Activated CD4-positive, alpha-beta memory T cell treated with anti-CD3 and anti-CD28 coated beads for 36 hours (primary cell): ENCODE measurements around the gene CPVL. TPM values are rescaled to one million over a fixed set of nuclear protein-coding genes. Genes with fewer than 3 reads are reported as not detected.

ENCODE experiments used
- CTCF ChIA-PET: fragments of 350-600 bp; sonication (Branson Sonifier 250); formaldehyde crosslinking; loops from one replicate; lab custom pipeline; 2021; ENCODE audit warnings: antibody characterized with exemption, inconsistent platforms; lab: Charles Lee
- POLR2A ChIA-PET: fragments of 350-600 bp; sonication (Branson Sonifier 250); formaldehyde crosslinking; loops from one replicate; lab custom pipeline; 2021; ENCODE audit warnings: antibody characterized with exemption; lab: Charles Lee
- DNase-seq: peaks from one replicate; pipeline ENCODE4 v3.0.0-alpha.2; 2020
- H3K27ac Mint-ChIP-seq: one replicate; pipeline ENCODE4 v1.8.0; 2021; ENCODE audit warnings: mixed read lengths
- H3K27me3 Mint-ChIP-seq: one replicate; pipeline ENCODE4 v1.8.0; 2021; ENCODE audit warnings: mixed read lengths
- H3K36me3 Mint-ChIP-seq: one replicate; pipeline ENCODE4 v1.8.0; 2021; ENCODE audit warnings: mixed read lengths
- H3K4me1 Mint-ChIP-seq: one replicate; pipeline ENCODE4 v1.8.0; 2021; ENCODE audit warnings: low read depth, mixed read lengths
- H3K4me3 Mint-ChIP-seq: one replicate; pipeline ENCODE4 v1.8.0; 2021; ENCODE audit warnings: mild to moderate bottlenecking, mixed read lengths
- H3K9me3 Mint-ChIP-seq: one replicate; pipeline ENCODE4 v1.8.0; 2021; ENCODE audit warnings: mixed read lengths
- intact Hi-C: fragments of 100-400 bp; cut with micrococcal nuclease; formaldehyde crosslinking; loops from one replicate; pipeline ENCODE4 v1.15.1; 2023
- total RNA-seq, 2 experiments: library from RNA; stranded (reverse); gene quantifications; one replicate each; pipeline ENCODE4 v1.2.3, GENCODE V29; 2021

Gene CPVL
- total RNA-seq, 2 experiments from 2014 or later = not detected

DNA sequence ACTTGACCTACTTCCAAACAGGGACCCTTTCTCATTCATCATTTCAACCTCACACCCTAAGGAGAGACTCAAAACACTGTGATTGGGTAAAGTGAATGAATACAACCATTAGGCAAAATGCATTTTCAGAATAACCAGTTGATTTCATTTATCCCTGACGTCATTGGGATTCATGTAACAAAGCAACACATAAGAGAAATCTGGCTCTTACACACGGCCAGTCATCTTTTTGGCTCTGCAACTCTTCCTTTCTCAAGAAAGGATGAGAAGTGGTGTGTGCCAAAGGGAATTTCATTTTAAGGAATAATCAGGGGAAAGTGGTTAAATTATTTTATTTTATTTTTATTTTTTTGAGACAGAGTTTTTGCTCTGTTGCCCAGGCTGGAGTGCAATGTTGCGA, 83.1 kb downstream of the CPVL start:
- Mint-ChIP-seq H3K9me3 (peaks cover 9% of the 10 kb centered on the region), H3K4me1 (no peaks in the 10 kb centered on the region), H3K36me3 (no peaks in the 10 kb centered on the region), H3K27me3 (peaks cover 11% of the 10 kb centered on the region), H3K4me3 (no peak overlapping the region), H3K27ac (no peak overlapping the region)
- intact Hi-C loops = no loop called here
- ChIA-PET CTCF (no interaction called here), POLR2A (no interaction called here)
- no peak for DNase-seq

DNA sequence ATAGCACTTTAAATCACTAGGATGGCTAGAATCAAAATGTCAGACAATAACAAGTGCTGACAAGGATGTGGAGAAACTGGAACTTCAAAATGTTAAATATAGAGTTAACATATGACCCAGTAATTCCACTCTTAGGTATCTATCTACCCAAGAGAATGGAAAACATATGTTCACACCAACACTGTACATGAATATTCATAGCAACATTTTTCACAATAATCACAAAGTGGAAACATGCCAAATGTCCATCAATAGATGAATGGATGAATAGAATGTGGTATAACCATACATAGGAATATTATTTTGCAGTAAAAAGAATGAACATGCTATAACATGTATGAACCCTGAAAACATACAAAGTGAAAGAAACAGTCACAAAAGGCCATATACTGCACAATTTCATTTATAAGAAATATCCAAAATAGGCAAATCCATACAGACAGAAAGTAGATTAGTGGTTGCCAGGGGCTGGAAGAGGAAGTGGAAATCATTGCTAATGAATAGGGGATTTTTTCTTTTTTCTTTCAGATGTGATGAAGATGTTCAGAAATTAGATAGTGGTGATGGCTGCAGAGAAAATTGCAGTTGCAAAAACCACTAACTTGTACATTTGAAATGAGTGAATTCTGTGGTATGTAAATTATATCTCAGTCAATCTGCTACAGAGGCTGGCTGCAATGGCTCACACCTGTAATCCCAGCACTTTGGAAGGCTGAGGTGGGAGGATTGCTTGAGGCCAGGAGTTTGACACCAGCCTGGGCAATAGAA, 93.0 kb downstream of the CPVL start:
- H3K9me3 Mint-ChIP-seq = peaks cover 3% of the 10 kb centered on the region
- intact Hi-C loops = no loop called here
- H3K36me3 Mint-ChIP-seq = no peaks in the 10 kb centered on the region
- H3K4me1 Mint-ChIP-seq = peaks cover 3% of the 10 kb centered on the region
- no peak overlapping the region for H3K27ac Mint-ChIP-seq
- H3K4me3 Mint-ChIP-seq = no peak overlapping the region
- ChIA-PET POLR2A (no interaction called here), CTCF (no interaction called here)
- H3K27me3 Mint-ChIP-seq = peaks cover 10% of the 10 kb centered on the region
- no peak for DNase-seq

DNA sequence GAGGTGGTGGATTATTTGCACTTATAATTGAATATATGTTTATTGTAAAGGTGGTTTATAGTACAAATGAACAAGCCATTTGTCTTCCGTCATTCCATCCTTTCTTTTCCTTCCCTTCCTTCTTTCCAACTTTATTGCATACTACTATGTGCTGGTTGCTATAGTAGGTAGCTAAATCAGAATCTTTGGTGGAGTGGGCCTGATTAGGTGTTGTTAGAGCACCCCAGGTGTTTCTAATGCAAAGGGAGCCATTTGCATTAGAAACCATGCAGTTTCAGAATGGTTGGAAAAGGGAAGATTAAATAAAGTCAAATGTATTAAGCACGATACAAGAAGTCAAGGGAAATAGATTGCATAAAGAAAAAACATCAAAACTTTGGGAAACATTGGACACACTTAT, 99.4 kb downstream of the CPVL start:
- peaks cover 16% of the 10 kb centered on the region for H3K27me3 Mint-ChIP-seq
- CTCF ChIA-PET = no interaction called here
- intact Hi-C loops = no loop called here
- POLR2A ChIA-PET = no interaction called here
- H3K4me3 Mint-ChIP-seq = no peak overlapping the region
- H3K36me3 Mint-ChIP-seq = no peaks in the 10 kb centered on the region
- no peak for DNase-seq
- H3K4me1 Mint-ChIP-seq = no peaks in the 10 kb centered on the region
- H3K27ac Mint-ChIP-seq = no peak overlapping the region
- peaks cover 2% of the 10 kb centered on the region for H3K9me3 Mint-ChIP-seq

DNA sequence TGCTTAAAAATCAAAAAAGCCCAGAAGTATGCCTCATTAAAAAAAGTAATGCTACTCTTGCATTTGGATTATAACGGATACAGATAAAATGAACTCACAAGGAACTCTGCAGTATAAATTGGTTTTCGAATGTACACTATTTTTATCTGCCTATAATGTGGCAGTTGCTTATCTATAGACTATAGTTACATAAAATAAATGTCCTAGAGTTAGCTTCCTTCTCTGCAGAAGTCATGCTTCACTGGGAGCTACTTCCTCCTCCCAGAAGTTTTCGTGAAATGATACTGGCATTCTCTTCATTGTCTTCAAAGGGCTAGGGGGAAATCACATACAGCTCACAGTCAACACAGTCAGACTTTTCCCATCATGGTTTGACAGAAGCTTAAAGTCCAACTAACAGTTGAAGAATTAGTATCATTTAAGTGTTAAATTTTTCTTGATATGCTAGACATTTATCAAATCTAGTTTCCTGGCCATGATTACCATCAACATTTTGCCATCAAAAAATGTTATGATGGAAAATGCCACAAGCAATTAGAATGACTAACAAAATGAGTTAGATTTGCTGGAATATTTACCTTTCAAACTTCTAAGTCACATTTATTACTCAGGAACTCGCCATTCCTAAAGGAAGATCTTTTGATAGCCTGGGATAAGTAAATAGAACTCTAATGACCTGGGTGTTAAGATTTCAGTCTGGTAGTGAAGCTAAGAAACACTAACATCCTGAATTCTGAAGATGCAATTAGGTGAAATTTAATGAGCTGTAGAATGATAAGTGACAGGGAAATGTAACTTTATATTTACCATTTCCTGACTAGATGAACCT, 100.9 kb downstream of the CPVL start:
- CTCF ChIA-PET = no interaction called here
- peaks cover 16% of the 10 kb centered on the region for H3K27me3 Mint-ChIP-seq
- intact Hi-C loops = no loop called here

DNA sequence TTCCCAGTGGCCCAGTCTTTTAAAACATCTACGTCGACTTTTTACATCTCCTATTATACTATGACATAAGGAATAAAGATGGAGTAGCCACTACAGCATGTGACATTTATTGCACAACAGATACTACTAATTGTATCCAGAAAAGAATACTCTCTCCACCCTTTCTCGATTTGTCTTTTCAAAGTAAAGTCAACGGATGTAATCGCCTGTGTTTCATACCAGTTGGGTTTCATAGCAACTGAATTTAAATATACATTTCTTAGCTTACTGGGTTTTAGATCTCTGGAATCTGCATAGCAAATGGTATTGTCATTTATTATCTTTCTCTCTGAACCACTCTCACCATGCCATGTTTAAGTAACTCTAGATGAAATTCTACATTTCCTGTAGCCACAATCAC, 101.8 kb downstream of the CPVL start:
- no peak for DNase-seq
- Mint-ChIP-seq H3K4me3 (no peak overlapping the region), H3K4me1 (no peaks in the 10 kb centered on the region), H3K27ac (no peak overlapping the region), H3K36me3 (no peaks in the 10 kb centered on the region), H3K27me3 (peaks cover 16% of the 10 kb centered on the region), H3K9me3 (no peaks in the 10 kb centered on the region)
- intact Hi-C loops = no loop called here
- CTCF ChIA-PET = no interaction called here
- POLR2A ChIA-PET = no interaction called here

More for the DNA sequence above, 100.9 kb downstream of the CPVL start:
- Mint-ChIP-seq H3K36me3 (no peaks in the 10 kb centered on the region), H3K4me3 (no peak overlapping the region), H3K27ac (no peak overlapping the region), H3K4me1 (no peaks in the 10 kb centered on the region), H3K9me3 (no peaks in the 10 kb centered on the region)
- POLR2A ChIA-PET = no interaction called here
- no peak for DNase-seq

DNA sequence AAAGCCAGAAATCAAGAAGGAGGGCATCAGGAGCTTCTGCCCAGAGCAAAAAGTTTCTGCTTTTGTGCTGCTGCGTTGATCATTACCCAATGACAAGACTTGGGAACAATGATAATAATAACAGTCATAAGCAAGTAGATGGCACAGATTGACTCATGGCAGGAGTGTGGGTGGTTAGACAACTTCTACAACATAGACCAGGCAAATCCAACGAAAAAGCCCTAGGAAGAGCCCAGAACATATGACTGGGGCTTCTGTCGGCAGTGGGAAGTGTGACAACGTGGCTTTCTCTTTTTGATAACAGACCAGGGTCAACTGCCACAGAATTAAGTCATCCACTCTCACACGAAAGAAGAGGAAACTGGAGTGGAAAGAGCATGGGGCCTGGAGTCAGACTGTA, 102.8 kb downstream of the CPVL start:
- POLR2A ChIA-PET = no interaction called here
- intact Hi-C loops = no loop called here
- peaks cover 13% of the 10 kb centered on the region for H3K27me3 Mint-ChIP-seq
- peaks cover 2% of the 10 kb centered on the region for H3K4me1 Mint-ChIP-seq
- H3K27ac Mint-ChIP-seq = no peak overlapping the region
- no peak for DNase-seq
- H3K36me3 Mint-ChIP-seq = no peaks in the 10 kb centered on the region
- CTCF ChIA-PET = no interaction called here
- H3K9me3 Mint-ChIP-seq = no peaks in the 10 kb centered on the region
- no peak overlapping the region for H3K4me3 Mint-ChIP-seq

- intact Hi-C loops = no loop called here
- H3K27me3 Mint-ChIP-seq = peaks cover 13% of the 10 kb centered on the region
- no peak for DNase-seq
- POLR2A ChIA-PET = no interaction called here
- no peaks in the 10 kb centered on the region for H3K9me3 Mint-ChIP-seq
- H3K4me3 Mint-ChIP-seq = no peak overlapping the region
- H3K4me1 Mint-ChIP-seq = peaks cover 2% of the 10 kb centered on the region
- H3K36me3 Mint-ChIP-seq = no peaks in the 10 kb centered on the region
- H3K27ac Mint-ChIP-seq = no peak overlapping the region
- CTCF ChIA-PET = interaction anchor here (0.6 kb wide), 2 partner anchors 70 to 264 kb away, joined by 3 read pairs; no protein-coding TSS in a partner anchor
Observed at GRCh38 chr7:29042824-29043231, 103.5 kb downstream of the CPVL start.

- Mint-ChIP-seq H3K36me3 (no peaks in the 10 kb centered on the region), H3K27ac (no peak overlapping the region), H3K4me1 (peaks cover 2% of the 10 kb centered on the region), H3K9me3 (no peaks in the 10 kb centered on the region), H3K4me3 (no peak overlapping the region), H3K27me3 (peaks cover 11% of the 10 kb centered on the region)
- intact Hi-C loops = no loop called here
- ChIA-PET CTCF (no interaction called here), POLR2A (no interaction called here)
- no peak for DNase-seq
Observed at GRCh38 chr7:29041991-29042390, 104.3 kb downstream of the CPVL start.

- no peak for DNase-seq
- no peak overlapping the region for H3K27ac Mint-ChIP-seq
- POLR2A ChIA-PET = no interaction called here
- intact Hi-C loops = no loop called here
- H3K4me3 Mint-ChIP-seq = no peak overlapping the region
- peaks cover 12% of the 10 kb centered on the region for H3K4me1 Mint-ChIP-seq
- peaks cover 8% of the 10 kb centered on the region for H3K27me3 Mint-ChIP-seq
- H3K9me3 Mint-ChIP-seq = no peaks in the 10 kb centered on the region
- CTCF ChIA-PET = no interaction called here
- no peaks in the 10 kb centered on the region for H3K36me3 Mint-ChIP-seq
Observed at GRCh38 chr7:29040579-29040925, 105.8 kb downstream of the CPVL start.

DNA sequence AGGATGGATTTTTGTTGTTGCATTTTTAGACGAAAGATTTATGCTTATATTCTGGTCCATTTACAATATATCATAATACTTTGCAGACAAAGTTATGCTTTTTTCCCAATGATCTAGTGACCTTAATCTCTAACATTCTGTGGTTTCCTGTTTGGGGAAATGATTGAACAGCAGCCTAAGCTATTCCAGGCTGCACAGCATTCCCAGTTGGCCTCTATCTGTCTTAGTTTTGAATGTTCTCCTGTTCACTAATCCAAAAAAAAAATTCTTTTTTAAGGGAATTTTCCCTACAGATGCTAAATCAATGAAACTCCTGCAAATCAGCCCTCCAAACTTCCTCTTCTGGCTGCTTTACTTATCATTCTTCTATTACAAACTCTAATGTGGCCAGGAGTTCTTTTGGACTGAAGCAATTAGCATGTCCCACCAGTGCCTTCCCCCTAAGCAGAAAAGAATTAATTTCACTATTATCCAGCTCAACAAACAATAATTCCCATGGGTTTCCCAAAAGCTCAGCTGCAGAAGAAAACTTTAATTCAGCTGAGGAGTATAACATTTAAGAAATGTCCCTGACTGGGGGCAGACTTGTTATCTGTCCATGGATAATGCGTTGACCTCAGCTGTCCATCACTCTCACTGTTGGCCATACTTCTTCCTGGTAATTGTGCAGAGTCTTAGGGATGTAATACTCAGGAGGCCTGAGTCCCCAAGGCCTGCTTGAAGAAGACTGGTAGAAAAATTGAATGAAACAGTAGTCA, 106.3 kb downstream of the CPVL start:
- Mint-ChIP-seq H3K9me3 (no peaks in the 10 kb centered on the region), H3K36me3 (no peaks in the 10 kb centered on the region), H3K27ac (no peak overlapping the region), H3K27me3 (peaks cover 8% of the 10 kb centered on the region), H3K4me1 (peaks cover 16% of the 10 kb centered on the region), H3K4me3 (no peak overlapping the region)
- DNase-seq = no peak
- intact Hi-C loops = loop anchor here (5.0 kb wide), 1 partner anchor 47 kb away; no protein-coding TSS in a partner anchor
- ChIA-PET CTCF (interaction anchor here (0.5 kb wide), 1 partner anchor 38 kb away, joined by 3 read pairs; no protein-coding TSS in a partner anchor), POLR2A (no interaction called here)

DNA sequence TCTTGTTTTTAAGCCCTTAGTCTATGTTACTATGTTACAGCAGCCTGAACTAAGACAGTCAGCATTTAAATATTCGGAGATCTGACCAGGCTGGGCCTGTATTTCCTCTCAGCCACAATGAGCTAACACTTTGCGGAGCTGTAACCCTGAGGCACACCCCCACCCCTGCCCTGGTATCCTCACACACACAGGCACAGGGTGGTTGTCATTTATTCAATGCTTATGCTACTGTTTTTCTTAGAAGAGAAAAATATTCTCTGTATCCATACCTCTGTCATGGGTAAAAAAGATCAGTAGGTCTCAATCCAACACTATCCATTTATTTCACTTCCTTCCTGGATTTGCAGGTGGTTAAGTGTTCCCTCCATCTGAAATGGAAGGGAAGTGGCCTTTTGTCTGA, 107.9 kb downstream of the CPVL start:
- Mint-ChIP-seq H3K27me3 (peaks cover 7% of the 10 kb centered on the region), H3K4me3 (no peak overlapping the region), H3K9me3 (no peaks in the 10 kb centered on the region), H3K36me3 (no peaks in the 10 kb centered on the region), H3K27ac (no peak overlapping the region), H3K4me1 (peaks cover 16% of the 10 kb centered on the region)
- POLR2A ChIA-PET = no interaction called here
- CTCF ChIA-PET = no interaction called here
- DNase-seq = no peak
- intact Hi-C loops = loop anchor here (5.0 kb wide), 1 partner anchor 49 kb away; no protein-coding TSS in a partner anchor
